CD14-positive monocyte (primary cell): ENCODE measurements around the gene GALNS. TPM values are rescaled to one million over a fixed set of nuclear protein-coding genes. Genes with fewer than 3 reads are reported as not detected.

Source experiments
- DNase-seq, 3 donors: peaks; one replicate each; pipeline ENCODE4 v3.0.0-alpha.2; 2011 to 2022
- H2AFZ ChIP-seq: 2 replicates; pipeline ENCODE4 v1.6.0; 2012; ENCODE audit warnings: mild to moderate bottlenecking, low read depth, low read length, inconsistent platforms; ENCODE audit not compliant: insufficient read depth, poor library complexity, severe bottlenecking
- H3K27ac ChIP-seq, 2 donors: 1 replicate in 1 of 2; 2 replicates in 1 of 2; pipeline ENCODE4 v1.5.1; 2012 to 2013; ENCODE audit warnings: low read length in 2 of 2, control low read depth in 1 of 2, inconsistent platforms in 1 of 2, low read depth in 1 of 2, mild to moderate bottlenecking in 1 of 2
- H3K27me3 ChIP-seq, 2 donors: one replicate each; pipeline versions ENCODE4 v1.6.0 to v1.6.1; 2011 to 2013; ENCODE audit warnings: low read length in 2 of 2; ENCODE audit not compliant: control insufficient read depth in 2 of 2, insufficient read depth in 2 of 2
- H3K36me3 ChIP-seq, 2 donors: replicated peaks in 1 of 2; 1 replicate in 1 of 2; 2 replicates in 1 of 2; pipeline versions ENCODE4 v1.5.1 to v1.6.1; 2012 to 2013; ENCODE audit warnings: low read length in 2 of 2, control low read depth in 1 of 2, inconsistent platforms in 1 of 2, mild to moderate bottlenecking in 1 of 2; ENCODE audit not compliant: insufficient read depth in 2 of 2, control insufficient read depth in 1 of 2
- H3K4me1 ChIP-seq, 2 donors: 1 replicate in 1 of 2; 2 replicates in 1 of 2; pipeline versions ENCODE4 v1.5.1 to v1.6.1; 2012 to 2013; ENCODE audit warnings: low read length in 2 of 2, control low read depth in 1 of 2, inconsistent platforms in 1 of 2, mild to moderate bottlenecking in 1 of 2, moderate library complexity in 1 of 2; ENCODE audit not compliant: insufficient read depth in 2 of 2, control insufficient read depth in 1 of 2
- H3K4me2 ChIP-seq: replicated peaks from 2 replicates; pipeline ENCODE3; 2012; ENCODE audit warnings: low read length, moderate library complexity, mild to moderate bottlenecking; ENCODE audit not compliant: poor library complexity, severe bottlenecking; ENCODE audit errors: extremely low read depth
- H3K4me3 ChIP-seq, 3 experiments: fragments of 200-600 bp in 1 of 3; sonication (generic) in 1 of 3; replicated peaks in 1 of 3; 1 replicate in 2 of 3; 2 replicates in 1 of 3; pipeline ENCODE4 v1.5.1; 2011 to 2013; ENCODE audit warnings: low read length in 3 of 3, mild to moderate bottlenecking in 3 of 3, control low read depth in 2 of 3, low read depth in 2 of 3, inconsistent platforms in 1 of 3, moderate library complexity in 1 of 3
- H3K79me2 ChIP-seq: 2 replicates; pipeline ENCODE4 v1.6.0; 2012; ENCODE audit warnings: mild to moderate bottlenecking, control low read depth, inconsistent platforms, low read length, moderate library complexity; ENCODE audit not compliant: insufficient read depth
- H3K9ac ChIP-seq: 2 replicates; pipeline ENCODE4 v1.6.0; 2017; ENCODE audit warnings: low read length, mild to moderate bottlenecking; ENCODE audit not compliant: insufficient read depth, poor library complexity, severe bottlenecking
- H3K9me3 ChIP-seq, 2 donors: replicated peaks in 1 of 2; 1 replicate in 1 of 2; 2 replicates in 1 of 2; pipeline versions ENCODE4 v1.5.1 to v1.6.1; 2012 to 2013; ENCODE audit warnings: low read length in 2 of 2, control low read depth in 1 of 2; ENCODE audit not compliant: control insufficient read depth in 1 of 2, insufficient read depth in 1 of 2
- H4K20me1 ChIP-seq: 2 replicates; pipeline ENCODE4 v1.6.0; 2012; ENCODE audit warnings: mild to moderate bottlenecking, low read length, control low read depth, moderate library complexity; ENCODE audit not compliant: insufficient read depth
- H3K27ac Mint-ChIP-seq, 7 donors: one replicate each; pipeline ENCODE4 v1.8.0; 2020; ENCODE audit warnings: mild to moderate bottlenecking in 7 of 7, mixed read lengths in 7 of 7, moderate library complexity in 6 of 7, inconsistent platforms in 2 of 7
- H3K27me3 Mint-ChIP-seq, 3 donors: one replicate each; pipeline ENCODE4 v1.8.0; 2021 to 2022; ENCODE audit warnings: low read depth in 3 of 3, mild to moderate bottlenecking in 3 of 3, mixed read lengths in 3 of 3, moderate library complexity in 3 of 3, inconsistent platforms in 1 of 3
- H3K36me3 Mint-ChIP-seq, 2 donors: one replicate each; pipeline ENCODE4 v1.8.0; 2020; ENCODE audit warnings: mixed read lengths in 2 of 2, inconsistent platforms in 1 of 2, mild to moderate bottlenecking in 1 of 2
- H3K4me1 Mint-ChIP-seq: one replicate; pipeline ENCODE4 v1.8.0; 2020; ENCODE audit warnings: mild to moderate bottlenecking, mixed read lengths
- H3K4me3 Mint-ChIP-seq, 2 donors: one replicate each; pipeline ENCODE4 v1.8.0; 2020; ENCODE audit warnings: mild to moderate bottlenecking in 2 of 2, mixed read lengths in 2 of 2, moderate library complexity in 1 of 2
- H3K9me3 Mint-ChIP-seq, 7 donors: one replicate each; pipeline ENCODE4 v1.8.0; 2020 to 2022; ENCODE audit warnings: mixed read lengths in 7 of 7, mild to moderate bottlenecking in 6 of 7, moderate library complexity in 6 of 7, inconsistent platforms in 2 of 7
- CTCF ChIP-seq: fragments of 200-600 bp; IDR thresholded peaks from one replicate; pipeline ENCODE4 v1.8.0; 2022; ENCODE audit warnings: antibody characterized with exemption, mild to moderate bottlenecking
- WGBS: methylation state at CpG from one replicate; pipeline ENCODE4 v1.1.5; 2013; ENCODE audit warnings: missing lambda C conversion rate; ENCODE audit not compliant: insufficient coverage; 5-methylcytosine and 5-hydroxymethylcytosine counted together
- intact Hi-C, 2 donors: fragments of 100-400 bp; cut with micrococcal nuclease; formaldehyde crosslinking; loops; one replicate each; pipeline versions ENCODE4 v1.15.0 to v1.15.1; 2023
- polyA plus RNA-seq, 3 donors: library from polyadenylated mRNA; depleted of rRNA in 1 of 3; unstranded in 2 of 3; stranded (reverse) in 1 of 3; fragments of 300-500 nt in 2 of 3; fragments of >200 nt in 1 of 3; fragmentation: Illumina TruSeq in 2 of 3; gene quantifications; 1 replicate in 2 of 3; 2 replicates in 1 of 3; pipeline ENCODE4 v1.2.3, GENCODE V29; 2012 to 2021

GALNS gene
- polyA plus RNA-seq, 3 donors: 20.2 to 34.4 (median 32.2) TPM

- peaks cover 0 to 2% (median 2%) of the 10 kb centered on the region in 3 donors for H3K27me3 Mint-ChIP-seq
- no peaks in the 10 kb centered on the region for H3K9me3 Mint-ChIP-seq
- Histone ChIP-seq H3K36me3 (peaks cover 53 to 61% of the 10 kb centered on the region in 2 donors), H3K27me3 (no peaks in the 10 kb centered on the region), H2AFZ (no peak overlapping the region), H3K4me2 (no peak overlapping the region), H3K9me3 (no peaks in the 10 kb centered on the region), H3K4me3 (no peak overlapping the region), H3K27ac (no peak overlapping the region), H3K79me2 (no peaks in the 10 kb centered on the region), H4K20me1 (peaks cover 40% of the 10 kb centered on the region), H3K9ac (no peak overlapping the region), H3K4me1 (peaks cover 24 to 27% of the 10 kb centered on the region in 2 donors)
- DNase-seq: no peak
- no peak overlapping the region for H3K4me3 Mint-ChIP-seq
- H3K4me1 Mint-ChIP-seq: peaks cover 20% of the 10 kb centered on the region
- intact Hi-C loops: no loop called here
- 93% methylated on average over 19 of the region's 20 CpGs for WGBS
- no peak for TF ChIP-seq CTCF
- no peak overlapping the region for H3K27ac Mint-ChIP-seq
- H3K36me3 Mint-ChIP-seq: peaks cover 35 to 60% of the 10 kb centered on the region in 2 donors
Observed at GRCh38 chr16:88837806-88838205, 18.9 kb downstream of the GALNS start.

- Histone ChIP-seq H3K36me3 (peaks cover 44 to 52% of the 10 kb centered on the region in 2 donors), H3K9ac (no peak overlapping the region), H3K4me1 (peaks cover 24 to 25% of the 10 kb centered on the region in 2 donors), H3K79me2 (no peaks in the 10 kb centered on the region), H2AFZ (no peak overlapping the region), H3K4me3 (no peak overlapping the region), H4K20me1 (peaks cover 30% of the 10 kb centered on the region), H3K27me3 (no peaks in the 10 kb centered on the region), H3K9me3 (no peaks in the 10 kb centered on the region), H3K4me2 (no peak overlapping the region), H3K27ac (no peak overlapping the region)
- no peak overlapping the region for H3K27ac Mint-ChIP-seq
- no peak for DNase-seq
- H3K9me3 Mint-ChIP-seq: no peaks in the 10 kb centered on the region
- no peak overlapping the region for H3K4me3 Mint-ChIP-seq
- H3K4me1 Mint-ChIP-seq: peaks cover 15% of the 10 kb centered on the region
- intact Hi-C loops: no loop called here
- peaks cover 0 to 2% (median 0%) of the 10 kb centered on the region in 3 donors for H3K27me3 Mint-ChIP-seq
- H3K36me3 Mint-ChIP-seq: peaks cover 35 to 51% of the 10 kb centered on the region in 2 donors
- no peak for TF ChIP-seq CTCF
- WGBS: 95% methylated on average over 17 of the region's 17 CpGs
Observed at GRCh38 chr16:88836791-88837190, 20.0 kb downstream of the GALNS start.
